GM12891 (cell line): ENCODE results near the gene PLCH2.

Experiments used
- DNase-seq: peaks from one replicate; pipeline ENCODE4 v3.0.0; 2011; ENCODE audit warnings: low spot score; ENCODE audit not compliant: insufficient read length
- FAIRE-seq: peaks from 2 replicates; lab custom pipeline; 2011; peaks lifted over from hg19 to GRCh38; lab: Jason Lieb, UNC
- PAX5 ChIP-seq: IDR thresholded peaks from 2 replicates; pipeline ENCODE4 v1.6.1; 2011; ENCODE audit warnings: low read length, moderate library complexity, mild to moderate bottlenecking; ENCODE audit not compliant: insufficient read depth, severe bottlenecking
- POLR2A ChIP-seq: IDR thresholded peaks from 2 replicates; pipeline ENCODE4 v1.6.1; 2011; ENCODE audit warnings: low read depth, low read length, control low read depth
- POLR2AphosphoS5 ChIP-seq: IDR thresholded peaks from 2 replicates; pipeline ENCODE4 v1.6.1; 2011; ENCODE audit warnings: low read depth, low read length, control low read depth
- POU2F2 ChIP-seq: IDR thresholded peaks from 2 replicates; pipeline ENCODE4 v1.6.1; 2011; ENCODE audit warnings: low read depth, mild to moderate bottlenecking, control low read depth, low read length, moderate library complexity
- SPI1 ChIP-seq: IDR thresholded peaks from 2 replicates; pipeline ENCODE4 v1.6.1; 2011; ENCODE audit warnings: low read depth, low read length, control low read depth
- TAF1 ChIP-seq: IDR thresholded peaks from 2 replicates; pipeline ENCODE4 v1.6.1; 2011; ENCODE audit warnings: low read depth, low read length, control low read depth

Gene PLCH2

DNA sequence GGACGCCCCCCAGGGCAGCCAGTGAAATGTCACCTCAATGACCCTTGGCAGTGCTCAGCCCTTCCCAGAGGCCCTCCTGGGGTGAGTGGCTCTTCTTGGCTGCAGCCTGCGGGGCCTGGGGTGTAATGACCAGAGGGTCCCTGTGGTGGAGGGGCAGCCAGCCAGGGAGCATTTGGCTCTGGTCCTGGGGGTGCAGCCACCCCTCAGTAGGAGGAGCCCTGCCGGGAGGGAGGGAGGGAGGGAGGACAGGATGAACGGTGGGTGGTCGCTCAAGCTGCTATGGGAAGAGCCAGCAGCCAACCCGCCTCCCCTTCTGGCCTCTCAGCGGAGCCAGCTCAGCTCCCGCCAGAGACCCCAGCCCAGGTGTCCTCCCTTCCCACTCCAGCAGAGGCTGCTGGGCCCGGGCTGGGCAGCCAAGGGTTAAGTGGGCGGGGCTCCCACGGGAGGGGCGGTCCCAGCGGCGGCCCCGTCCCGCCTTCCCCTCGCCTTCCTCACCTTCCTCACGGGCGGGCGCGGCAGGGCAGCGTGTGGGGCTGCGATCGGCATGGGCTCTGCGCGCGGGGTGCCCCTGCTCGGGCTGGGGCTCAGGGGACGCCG is 9.0 kb upstream of the PLCH2 start:
- no peak for DNase-seq
- FAIRE-seq: no peak
- TF ChIP-seq POLR2A (no peak), PAX5 (no peak), TAF1 (no peak), POU2F2 (no peak), POLR2AphosphoS5 (no peak), SPI1 (no peak)

DNA sequence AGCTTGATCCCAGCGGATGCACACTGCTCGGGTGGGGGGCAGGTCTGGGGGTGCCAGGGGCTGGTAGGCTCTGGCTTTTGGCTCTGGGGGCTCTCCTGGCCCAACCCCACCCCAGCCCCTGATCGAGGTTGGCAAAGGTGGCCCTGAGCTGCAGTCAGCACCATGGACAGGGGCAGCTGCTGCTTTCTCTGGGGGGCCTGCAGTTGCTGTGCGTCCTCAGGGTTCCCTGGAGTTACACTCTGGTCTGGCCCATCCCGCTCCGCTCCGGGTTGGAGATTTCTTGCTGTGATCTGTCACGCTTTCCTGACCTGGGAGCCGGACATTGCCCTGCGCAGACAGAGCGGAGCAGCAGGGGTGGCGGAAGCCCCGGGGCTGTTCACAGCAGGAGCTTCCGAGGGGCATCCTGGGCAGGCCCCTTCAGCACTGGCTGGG is 8.0 kb upstream of the PLCH2 start:
- FAIRE-seq: no peak
- TF ChIP-seq TAF1 (no peak), POU2F2 (no peak), POLR2AphosphoS5 (no peak), POLR2A (no peak), PAX5 (no peak), SPI1 (no peak)

GRCh38 chr1:2468540-2468939 is 7.5 kb upstream of the PLCH2 start:
- DNase-seq (no peak), FAIRE-seq (no peak)
- TF ChIP-seq POU2F2: no peak
- no peak for TF ChIP-seq POLR2A
- no peak for TF ChIP-seq PAX5
- no peak for TF ChIP-seq TAF1
- TF ChIP-seq POLR2AphosphoS5: no peak

More for the DNA sequence above, 8.0 kb upstream of the PLCH2 start:
- peak; percentile 69 for DNase-seq

GRCh38 chr1:2469103-2469940 is 6.8 kb upstream of the PLCH2 start:
- no peak for FAIRE-seq
- no peak for TF ChIP-seq POLR2A
- no peak for TF ChIP-seq SPI1
- no peak for TF ChIP-seq PAX5
- no peak for TF ChIP-seq TAF1
- TF ChIP-seq POLR2AphosphoS5: no peak
- no peak for TF ChIP-seq POU2F2

GRCh38 chr1:2470290-2471158 is 5.6 kb upstream of the PLCH2 start:
- TF ChIP-seq POLR2A: no peak
- no peak for FAIRE-seq
- DNase-seq: no peak

More at GRCh38 chr1:2469103-2469940, 6.8 kb upstream of the PLCH2 start:
- no peak for DNase-seq

DNA sequence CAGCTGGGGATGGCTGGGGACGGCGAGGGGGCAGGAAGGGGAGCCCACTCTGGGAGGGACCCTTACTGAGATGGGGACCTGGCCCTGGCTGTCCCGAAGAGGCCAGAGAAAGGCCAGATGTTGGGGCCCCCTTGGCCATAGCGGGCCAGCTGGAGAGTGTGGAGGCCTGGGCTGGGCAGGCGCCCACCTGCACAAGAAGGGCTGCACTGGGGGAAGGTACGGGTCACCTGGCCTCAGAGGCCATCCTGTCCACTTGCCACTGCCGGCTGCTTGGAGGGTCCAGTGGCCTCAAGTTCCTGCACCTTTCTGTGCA is 5.0 kb upstream of the PLCH2 start:
- no peak for FAIRE-seq
- DNase-seq: no peak
- TF ChIP-seq SPI1 (no peak), PAX5 (no peak), TAF1 (no peak), POLR2AphosphoS5 (no peak)

GRCh38 chr1:2471587-2472001 is 4.5 kb upstream of the PLCH2 start:
- FAIRE-seq: no peak
- no peak for TF ChIP-seq POLR2A
- no peak for TF ChIP-seq POU2F2
- no peak for TF ChIP-seq PAX5
- no peak for TF ChIP-seq SPI1
- no peak for DNase-seq

DNA sequence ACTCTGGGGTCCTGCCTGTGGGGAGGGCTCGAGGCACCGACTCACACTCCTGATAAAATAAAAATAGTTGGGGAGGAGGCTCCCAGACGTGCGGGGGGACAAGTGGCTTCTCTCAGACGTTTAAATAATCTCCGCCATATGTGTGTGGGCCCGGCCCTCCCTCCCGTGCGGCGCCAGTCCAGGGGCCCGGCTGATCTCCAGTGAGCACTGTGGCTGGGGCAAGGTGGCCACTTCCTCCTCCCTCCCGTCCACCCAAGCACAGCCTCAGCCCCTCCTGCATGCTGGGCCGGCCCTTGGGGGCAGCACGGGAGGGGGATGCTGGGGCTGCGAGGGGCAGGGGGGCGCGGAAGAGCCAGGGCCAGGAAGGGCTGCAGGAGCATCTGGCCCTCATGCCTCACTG is 4.0 kb upstream of the PLCH2 start:
- TF ChIP-seq SPI1 (no peak), POLR2AphosphoS5 (no peak), POLR2A (no peak), PAX5 (no peak), TAF1 (no peak), POU2F2 (no peak)
- FAIRE-seq (no peak), DNase-seq (no peak)

GRCh38 chr1:2472561-2473177 is 3.4 kb upstream of the PLCH2 start:
- FAIRE-seq: no peak
- DNase-seq: no peak
- TF ChIP-seq POLR2AphosphoS5 (no peak), SPI1 (no peak), POLR2A (no peak), PAX5 (no peak), TAF1 (no peak), POU2F2 (no peak)

GRCh38 chr1:2473198-2473597 is 2.9 kb upstream of the PLCH2 start:
- TF ChIP-seq POLR2AphosphoS5 (no peak), POU2F2 (no peak), SPI1 (no peak), TAF1 (no peak), PAX5 (no peak), POLR2A (no peak)

More at GRCh38 chr1:2473198-2473597, 2.9 kb upstream of the PLCH2 start:
- DNase-seq (no peak), FAIRE-seq (no peak)
